ENCODE results near the gene CCDC33. TPM values are rescaled to one million over a fixed set of nuclear protein-coding genes. Genes with fewer than 3 reads are reported as not detected.

The CCDC33 gene
- total RNA-seq, 1 donor from 2014 or later, result not detected

DNA sequence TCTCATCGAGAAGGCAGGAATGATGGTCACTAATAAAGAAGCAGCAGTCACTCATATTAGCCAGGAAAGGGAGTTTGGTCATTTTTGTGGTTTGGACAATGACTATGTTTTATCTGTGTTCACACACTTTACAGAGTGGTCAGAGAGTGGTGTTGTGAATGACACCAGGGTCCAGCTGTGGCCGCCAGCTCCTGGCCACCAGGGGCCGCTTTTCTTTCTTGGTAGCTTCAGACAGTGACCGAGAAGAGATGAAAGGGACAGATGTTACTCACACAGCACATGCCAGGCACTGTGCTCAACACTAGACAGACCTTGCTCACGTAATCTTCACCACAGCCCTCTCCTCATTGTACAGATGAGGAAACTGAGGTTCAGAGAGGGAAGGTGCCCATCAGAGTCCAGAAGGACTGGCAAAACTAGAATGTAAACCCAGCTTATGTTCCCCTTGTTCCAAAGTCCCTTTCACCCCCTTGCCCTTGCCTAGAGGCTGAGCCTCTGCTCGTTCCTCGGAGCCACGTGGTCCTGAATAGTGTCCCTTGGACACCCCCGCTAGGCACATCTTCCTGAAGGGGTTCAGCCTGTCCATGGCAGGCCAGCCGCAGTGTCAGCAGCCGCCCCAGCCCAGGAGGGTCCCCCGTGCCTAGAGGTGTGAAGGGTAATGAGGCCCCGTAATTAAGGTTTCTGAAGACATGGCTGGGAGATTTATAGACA is 75.8 kb downstream of the CCDC33 start:
- FAIRE-seq (peak; percentile 62), DNase-seq (ENCODE audit: low read depth) (no peak)

DNA sequence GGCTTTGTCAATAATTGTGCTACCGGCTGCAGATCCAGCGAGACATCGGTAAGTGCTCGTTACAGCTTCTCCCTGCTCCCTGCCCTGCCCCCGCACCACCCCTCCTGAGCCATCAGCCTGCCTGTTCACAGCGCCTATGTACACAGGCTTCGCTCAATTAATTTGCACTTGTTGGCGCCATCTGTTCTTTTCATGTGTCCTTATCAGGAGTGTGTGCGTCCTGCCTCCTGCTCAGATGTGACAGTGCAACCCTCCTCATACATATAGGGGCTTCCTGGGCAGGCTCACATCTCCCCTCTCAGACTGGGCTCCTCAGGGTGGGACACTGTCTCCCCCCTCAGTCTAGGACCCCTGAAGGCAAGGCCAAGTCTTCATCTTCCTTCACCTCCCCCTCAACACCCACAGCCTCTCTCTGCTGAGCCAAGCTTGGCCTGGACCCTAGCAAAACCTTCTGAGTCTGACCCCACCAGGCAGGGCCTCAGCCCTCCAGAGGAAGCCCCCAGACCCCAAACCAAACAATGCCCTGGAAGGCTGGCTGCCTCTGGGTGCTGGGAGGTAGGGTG is 76.4 kb downstream of the CCDC33 start:
- H3K36me3 ChIP-seq (ENCODE audit: control insufficient read depth, insufficient read depth, low read length), result no peaks in the 10 kb centered on the region
- no peak for FAIRE-seq
- TF ChIP-seq, protein P1, sequence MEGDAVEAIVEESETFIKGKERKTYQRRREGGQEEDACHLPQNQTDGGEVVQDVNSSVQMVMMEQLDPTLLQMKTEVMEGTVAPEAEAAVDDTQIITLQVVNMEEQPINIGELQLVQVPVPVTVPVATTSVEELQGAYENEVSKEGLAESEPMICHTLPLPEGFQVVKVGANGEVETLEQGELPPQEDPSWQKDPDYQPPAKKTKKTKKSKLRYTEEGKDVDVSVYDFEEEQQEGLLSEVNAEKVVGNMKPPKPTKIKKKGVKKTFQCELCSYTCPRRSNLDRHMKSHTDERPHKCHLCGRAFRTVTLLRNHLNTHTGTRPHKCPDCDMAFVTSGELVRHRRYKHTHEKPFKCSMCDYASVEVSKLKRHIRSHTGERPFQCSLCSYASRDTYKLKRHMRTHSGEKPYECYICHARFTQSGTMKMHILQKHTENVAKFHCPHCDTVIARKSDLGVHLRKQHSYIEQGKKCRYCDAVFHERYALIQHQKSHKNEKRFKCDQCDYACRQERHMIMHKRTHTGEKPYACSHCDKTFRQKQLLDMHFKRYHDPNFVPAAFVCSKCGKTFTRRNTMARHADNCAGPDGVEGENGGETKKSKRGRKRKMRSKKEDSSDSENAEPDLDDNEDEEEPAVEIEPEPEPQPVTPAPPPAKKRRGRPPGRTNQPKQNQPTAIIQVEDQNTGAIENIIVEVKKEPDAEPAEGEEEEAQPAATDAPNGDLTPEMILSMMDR (IDR thresholded peaks at IDR 0.05; ENCODE audit: insufficient read depth, low read length, severe bottlenecking), result no peak
- DNase-seq (ENCODE audit: low read depth), result no peak
- no peak overlapping the region for H3K4me3 ChIP-seq (ENCODE audit: low read depth, low read length)
- peaks cover 10% of the 10 kb centered on the region for H3K27me3 ChIP-seq (ENCODE audit: control insufficient read depth, insufficient read depth, low read length)

More for the DNA sequence above, 75.8 kb downstream of the CCDC33 start:
- TF ChIP-seq, protein P1 (IDR thresholded peaks at IDR 0.05; ENCODE audit: insufficient read depth, low read length, severe bottlenecking), result peak; percentile 60
- Histone ChIP-seq H3K4me3 (ENCODE audit: low read depth, low read length) (no peak overlapping the region), H3K27me3 (ENCODE audit: control insufficient read depth, insufficient read depth, low read length) (peaks cover 13% of the 10 kb centered on the region), H3K36me3 (ENCODE audit: control insufficient read depth, insufficient read depth, low read length) (no peaks in the 10 kb centered on the region)

DNA sequence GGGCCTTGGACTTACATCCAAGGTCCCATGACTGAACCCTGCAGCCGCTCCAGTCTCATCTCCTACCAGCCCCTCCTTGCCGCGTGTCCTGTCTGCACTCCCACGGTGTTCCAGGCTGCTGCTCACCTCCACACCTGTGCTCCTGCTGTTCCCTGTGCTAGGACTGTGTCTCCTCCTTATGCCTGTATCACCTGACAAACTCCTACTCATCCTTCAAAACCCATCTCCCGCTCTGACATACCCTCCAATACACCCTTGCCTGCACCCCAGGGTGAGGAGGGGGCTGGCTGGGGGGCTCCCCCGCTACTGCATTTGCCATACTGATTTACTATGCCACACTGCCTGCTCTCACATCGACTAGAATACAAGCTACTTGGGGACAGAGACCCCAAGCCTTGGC is 77.8 kb downstream of the CCDC33 start:
- Histone ChIP-seq H3K36me3 (ENCODE audit: control insufficient read depth, insufficient read depth, low read length) (no peaks in the 10 kb centered on the region), H3K4me3 (ENCODE audit: low read depth, low read length) (no peak overlapping the region), H3K27me3 (ENCODE audit: control insufficient read depth, insufficient read depth, low read length) (peaks cover 10% of the 10 kb centered on the region)
- FAIRE-seq (no peak), DNase-seq (ENCODE audit: low read depth) (no peak)
- TF ChIP-seq, protein P1 (IDR thresholded peaks at IDR 0.05; ENCODE audit: insufficient read depth, low read length, severe bottlenecking), result no peak

DNA sequence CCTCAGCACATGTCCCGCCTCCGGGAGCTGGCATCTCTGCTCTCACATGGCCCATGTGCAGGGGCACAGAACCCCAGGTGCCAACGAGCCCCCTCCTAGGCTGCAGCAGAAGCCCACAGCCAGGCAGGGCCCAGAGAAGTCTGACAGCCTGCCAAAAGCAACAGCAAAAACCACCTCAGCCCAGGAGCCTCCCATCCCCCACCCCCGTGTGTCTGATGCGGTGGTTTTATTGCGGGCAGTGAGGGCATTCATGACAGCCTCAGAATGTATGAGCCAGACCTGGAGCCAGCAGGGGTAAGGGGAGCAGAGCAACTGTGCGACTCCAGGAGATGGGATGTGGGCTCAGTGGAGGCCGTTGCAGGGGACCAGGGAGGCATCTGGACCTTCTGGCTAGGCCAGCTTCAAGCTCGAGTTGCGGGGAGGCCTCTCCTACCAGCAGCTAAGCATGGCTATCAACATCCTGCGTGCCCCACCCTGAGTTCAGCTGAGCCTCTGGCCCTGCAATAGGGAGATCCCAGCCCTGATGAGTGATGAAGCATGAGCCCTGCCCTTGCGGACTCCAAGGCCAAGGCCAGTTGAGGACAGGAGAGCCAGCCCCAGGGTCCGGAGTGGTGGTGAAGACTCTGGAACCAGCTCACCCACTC is 78.8 kb downstream of the CCDC33 start:
- TF ChIP-seq, protein P1 (IDR thresholded peaks at IDR 0.05; ENCODE audit: insufficient read depth, low read length, severe bottlenecking), result no peak
- Histone ChIP-seq H3K4me3 (ENCODE audit: low read depth, low read length) (no peak overlapping the region), H3K36me3 (ENCODE audit: control insufficient read depth, insufficient read depth, low read length) (no peaks in the 10 kb centered on the region), H3K27me3 (ENCODE audit: control insufficient read depth, insufficient read depth, low read length) (peaks cover 10% of the 10 kb centered on the region)
- FAIRE-seq (no peak), DNase-seq (ENCODE audit: low read depth) (no peak)

DNA sequence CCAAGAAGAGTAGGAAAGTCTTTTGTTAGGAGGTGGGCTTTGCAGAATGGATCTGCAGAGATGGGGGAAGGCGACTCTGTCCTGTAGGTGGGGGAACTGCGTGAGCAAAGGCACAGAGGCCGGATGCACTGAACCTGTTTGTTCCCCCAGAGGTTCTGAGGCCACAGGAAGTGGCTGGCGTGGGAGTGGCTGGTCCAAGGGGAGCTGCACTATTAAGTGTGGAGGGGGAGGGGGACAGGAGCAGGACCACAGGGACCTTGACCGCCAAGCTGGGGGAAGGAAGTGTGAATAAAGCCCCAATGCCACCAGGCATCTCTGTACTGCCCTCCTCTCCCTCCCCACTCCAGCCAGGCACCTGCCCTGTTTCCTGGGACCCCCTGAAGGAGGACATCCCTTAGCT is 79.5 kb downstream of the CCDC33 start:
- H3K36me3 ChIP-seq (ENCODE audit: control insufficient read depth, insufficient read depth, low read length), result no peaks in the 10 kb centered on the region
- TF ChIP-seq, protein P1 (IDR thresholded peaks at IDR 0.05; ENCODE audit: insufficient read depth, low read length, severe bottlenecking), result no peak
- no peak for FAIRE-seq

More for the DNA sequence above, 79.5 kb downstream of the CCDC33 start:
- Histone ChIP-seq H3K4me3 (ENCODE audit: low read depth, low read length) (no peak overlapping the region), H3K27me3 (ENCODE audit: control insufficient read depth, insufficient read depth, low read length) (peaks cover 10% of the 10 kb centered on the region)
- DNase-seq (ENCODE audit: low read depth), result no peak

Data from bronchial epithelial cell (primary cell).